ENCODE results near the gene PDSS2.

The PDSS2 gene

GRCh38 chr6:107216197-107216933, 243.0 kb downstream of the PDSS2 start:
- 100% methylated on average over 4 of the region's 8 CpGs for WGBS (ENCODE audit: insufficient coverage)

GRCh38 chr6:107215334-107215733, 244.0 kb downstream of the PDSS2 start:
- Histone ChIP-seq H3K4me1 (ENCODE audit: control extremely low read depth in 1 of 4, control insufficient read depth in 4 of 4, insufficient read depth in 4 of 4, low read length in 3 of 4) (no peaks in the 10 kb centered on the region), H3K27me3 (replicated peaks in 2 of 5; ENCODE audit: control insufficient read depth in 4 of 5, insufficient read depth in 5 of 5, low read length in 4 of 5) (no peaks in the 10 kb centered on the region), H3K36me3 (ENCODE audit: control insufficient read depth in 4 of 4, insufficient read depth in 4 of 4, low read length in 3 of 4) (no peaks in the 10 kb centered on the region), H3K27ac (ENCODE audit: insufficient read depth in 1 of 2, low read depth in 1 of 2, low read length in 2 of 2, poor library complexity in 1 of 2, severe bottlenecking in 2 of 2) (no peak overlapping the region), H3K4me3 (ENCODE audit: control insufficient read depth in 1 of 7, extremely low read depth in 1 of 7, insufficient read depth in 4 of 7, low read depth in 2 of 7, low read length in 6 of 7) (no peak overlapping the region), H3K9me3 (ENCODE audit: control extremely low read depth in 1 of 5, control insufficient read depth in 4 of 5, insufficient read depth in 2 of 5, low read depth in 1 of 5, low read length in 4 of 5) (no peaks in the 10 kb centered on the region)
- no peak for DNase-seq
- POLR2A ChIA-PET = no interaction called here
- WGBS (ENCODE audit: insufficient coverage) = no CpG with 5 or more reads among the region's 1 CpG
- CTCF ChIA-PET = interaction anchor here (0.6 to 0.9 kb wide), 2 partner anchors 21 to 789 kb away, joined by 3 read pairs; no protein-coding TSS in a partner anchor

More at GRCh38 chr6:107216197-107216933, 243.0 kb downstream of the PDSS2 start:
- Histone ChIP-seq H3K4me3 (ENCODE audit: control insufficient read depth in 1 of 7, extremely low read depth in 1 of 7, insufficient read depth in 4 of 7, low read depth in 2 of 7, low read length in 6 of 7) (no peak overlapping the region), H3K9me3 (ENCODE audit: control extremely low read depth in 1 of 5, control insufficient read depth in 4 of 5, insufficient read depth in 2 of 5, low read depth in 1 of 5, low read length in 4 of 5) (no peaks in the 10 kb centered on the region), H3K27ac (ENCODE audit: insufficient read depth in 1 of 2, low read depth in 1 of 2, low read length in 2 of 2, poor library complexity in 1 of 2, severe bottlenecking in 2 of 2) (no peak overlapping the region), H3K4me1 (ENCODE audit: control extremely low read depth in 1 of 4, control insufficient read depth in 4 of 4, insufficient read depth in 4 of 4, low read length in 3 of 4) (no peaks in the 10 kb centered on the region), H3K27me3 (replicated peaks in 2 of 5; ENCODE audit: control insufficient read depth in 4 of 5, insufficient read depth in 5 of 5, low read length in 4 of 5) (no peaks in the 10 kb centered on the region), H3K36me3 (ENCODE audit: control insufficient read depth in 4 of 4, insufficient read depth in 4 of 4, low read length in 3 of 4) (no peaks in the 10 kb centered on the region)
- no peak for DNase-seq
- CTCF ChIA-PET = interaction anchor here (1.2 kb wide), 1 partner anchor 84 kb away, joined by 3 read pairs; no protein-coding TSS in a partner anchor
- POLR2A ChIA-PET = interaction anchor here (0.5 kb wide), 1 partner anchor 10 kb away, joined by 6 read pairs; no protein-coding TSS in a partner anchor

- CTCF ChIA-PET = interaction anchor here (0.6 to 0.9 kb wide), 2 partner anchors 21 to 789 kb away, joined by 3 read pairs; no protein-coding TSS in a partner anchor
- DNase-seq = no peak
- no peaks in the 10 kb centered on the region for H3K36me3 ChIP-seq (ENCODE audit: control insufficient read depth in 4 of 4, insufficient read depth in 4 of 4, low read length in 3 of 4)
- no peak overlapping the region for H3K27ac ChIP-seq (ENCODE audit: insufficient read depth in 1 of 2, low read depth in 1 of 2, low read length in 2 of 2, poor library complexity in 1 of 2, severe bottlenecking in 2 of 2)
- no peaks in the 10 kb centered on the region for H3K9me3 ChIP-seq (ENCODE audit: control extremely low read depth in 1 of 5, control insufficient read depth in 4 of 5, insufficient read depth in 2 of 5, low read depth in 1 of 5, low read length in 4 of 5)
- no peak overlapping the region for H3K4me3 ChIP-seq (ENCODE audit: control insufficient read depth in 1 of 7, extremely low read depth in 1 of 7, insufficient read depth in 4 of 7, low read depth in 2 of 7, low read length in 6 of 7)
- no peaks in the 10 kb centered on the region for H3K4me1 ChIP-seq (ENCODE audit: control extremely low read depth in 1 of 4, control insufficient read depth in 4 of 4, insufficient read depth in 4 of 4, low read length in 3 of 4)
- no peaks in the 10 kb centered on the region for H3K27me3 ChIP-seq (replicated peaks in 2 of 5; ENCODE audit: control insufficient read depth in 4 of 5, insufficient read depth in 5 of 5, low read length in 4 of 5)
- POLR2A ChIA-PET = no interaction called here
Observed at GRCh38 chr6:107214655-107215054, 244.7 kb downstream of the PDSS2 start.

GRCh38 chr6:107209406-107210305, 249.7 kb downstream of the PDSS2 start:
- CTCF ChIA-PET = no interaction called here
- WGBS (ENCODE audit: insufficient coverage) = 94% methylated on average over 5 of the region's 8 CpGs
- no peak overlapping the region for H3K27ac ChIP-seq (ENCODE audit: insufficient read depth in 1 of 2, low read depth in 1 of 2, low read length in 2 of 2, poor library complexity in 1 of 2, severe bottlenecking in 2 of 2)

GRCh38 chr6:107207251-107207873, 252.0 kb downstream of the PDSS2 start:
- H3K9me3 ChIP-seq (ENCODE audit: control extremely low read depth in 1 of 5, control insufficient read depth in 4 of 5, insufficient read depth in 2 of 5, low read depth in 1 of 5, low read length in 4 of 5) = peaks cover 0 to 6% (median 0%) of the 10 kb centered on the region in 5 experiments
- ChIA-PET CTCF (no interaction called here), POLR2A (no interaction called here)
- WGBS (ENCODE audit: insufficient coverage) = 100% methylated on average over 1 of the region's 4 CpGs
- H3K36me3 ChIP-seq (ENCODE audit: control insufficient read depth in 4 of 4, insufficient read depth in 4 of 4, low read length in 3 of 4) = peaks cover 0 to 8% (median 5%) of the 10 kb centered on the region in 4 experiments
- no peak overlapping the region for H3K27ac ChIP-seq (ENCODE audit: insufficient read depth in 1 of 2, low read depth in 1 of 2, low read length in 2 of 2, poor library complexity in 1 of 2, severe bottlenecking in 2 of 2)
- H3K27me3 ChIP-seq (replicated peaks in 2 of 5; ENCODE audit: control insufficient read depth in 4 of 5, insufficient read depth in 5 of 5, low read length in 4 of 5) = no peaks in the 10 kb centered on the region
- DNase-seq = no peak
- H3K4me1 ChIP-seq (ENCODE audit: control extremely low read depth in 1 of 4, control insufficient read depth in 4 of 4, insufficient read depth in 4 of 4, low read length in 3 of 4) = no peaks in the 10 kb centered on the region
- no peak overlapping the region for H3K4me3 ChIP-seq (ENCODE audit: control insufficient read depth in 1 of 7, extremely low read depth in 1 of 7, insufficient read depth in 4 of 7, low read depth in 2 of 7, low read length in 6 of 7)

More at GRCh38 chr6:107209406-107210305, 249.7 kb downstream of the PDSS2 start:
- H3K36me3 ChIP-seq (ENCODE audit: control insufficient read depth in 4 of 4, insufficient read depth in 4 of 4, low read length in 3 of 4) = peaks cover 0 to 8% (median 4%) of the 10 kb centered on the region in 4 experiments
- no peaks in the 10 kb centered on the region for H3K27me3 ChIP-seq (replicated peaks in 2 of 5; ENCODE audit: control insufficient read depth in 4 of 5, insufficient read depth in 5 of 5, low read length in 4 of 5)
- H3K4me1 ChIP-seq (ENCODE audit: control extremely low read depth in 1 of 4, control insufficient read depth in 4 of 4, insufficient read depth in 4 of 4, low read length in 3 of 4) = no peaks in the 10 kb centered on the region
- DNase-seq = no peak
- H3K9me3 ChIP-seq (ENCODE audit: control extremely low read depth in 1 of 5, control insufficient read depth in 4 of 5, insufficient read depth in 2 of 5, low read depth in 1 of 5, low read length in 4 of 5) = no peaks in the 10 kb centered on the region
- H3K4me3 ChIP-seq (ENCODE audit: control insufficient read depth in 1 of 7, extremely low read depth in 1 of 7, insufficient read depth in 4 of 7, low read depth in 2 of 7, low read length in 6 of 7) = no peak overlapping the region
- POLR2A ChIA-PET = no interaction called here

- H3K27ac ChIP-seq (ENCODE audit: insufficient read depth in 1 of 2, low read depth in 1 of 2, low read length in 2 of 2, poor library complexity in 1 of 2, severe bottlenecking in 2 of 2) = no peak overlapping the region
- 100% methylated on average over 2 of the region's 6 CpGs for WGBS (ENCODE audit: insufficient coverage)
- CTCF ChIA-PET = interaction anchor here (0.6 kb wide), 1 partner anchor 79 kb away, joined by 3 read pairs; no protein-coding TSS in a partner anchor
- peaks cover 0 to 6% (median 0%) of the 10 kb centered on the region in 5 experiments for H3K9me3 ChIP-seq (ENCODE audit: control extremely low read depth in 1 of 5, control insufficient read depth in 4 of 5, insufficient read depth in 2 of 5, low read depth in 1 of 5, low read length in 4 of 5)
- no peak overlapping the region for H3K4me3 ChIP-seq (ENCODE audit: control insufficient read depth in 1 of 7, extremely low read depth in 1 of 7, insufficient read depth in 4 of 7, low read depth in 2 of 7, low read length in 6 of 7)
- H3K27me3 ChIP-seq (replicated peaks in 2 of 5; ENCODE audit: control insufficient read depth in 4 of 5, insufficient read depth in 5 of 5, low read length in 4 of 5) = no peaks in the 10 kb centered on the region
- POLR2A ChIA-PET = no interaction called here
- DNase-seq = no peak
- H3K36me3 ChIP-seq (ENCODE audit: control insufficient read depth in 4 of 4, insufficient read depth in 4 of 4, low read length in 3 of 4) = peaks cover 0 to 8% (median 5%) of the 10 kb centered on the region in 4 experiments
- no peaks in the 10 kb centered on the region for H3K4me1 ChIP-seq (ENCODE audit: control extremely low read depth in 1 of 4, control insufficient read depth in 4 of 4, insufficient read depth in 4 of 4, low read length in 3 of 4)
Observed at GRCh38 chr6:107205058-107205998, 254.0 kb downstream of the PDSS2 start.

Data from common myeloid progenitor, CD34-positive (primary cell).